VCaP (cell line): ENCODE data around the gene HBS1L.

Source experiments
- H3K27ac ChIP-seq: fragments of 450-650 bp; 2 replicates; pipeline ENCODE4 v1.5.1; 2017
- TF ChIP-seq, protein P1 (sequence below): fragments of 450-650 bp; conservative IDR thresholded peaks from 2 replicates; pipeline ENCODE4 v1.5.1; 2017; ENCODE audit warnings: mild to moderate bottlenecking, moderate library complexity

HBS1L gene

DNA sequence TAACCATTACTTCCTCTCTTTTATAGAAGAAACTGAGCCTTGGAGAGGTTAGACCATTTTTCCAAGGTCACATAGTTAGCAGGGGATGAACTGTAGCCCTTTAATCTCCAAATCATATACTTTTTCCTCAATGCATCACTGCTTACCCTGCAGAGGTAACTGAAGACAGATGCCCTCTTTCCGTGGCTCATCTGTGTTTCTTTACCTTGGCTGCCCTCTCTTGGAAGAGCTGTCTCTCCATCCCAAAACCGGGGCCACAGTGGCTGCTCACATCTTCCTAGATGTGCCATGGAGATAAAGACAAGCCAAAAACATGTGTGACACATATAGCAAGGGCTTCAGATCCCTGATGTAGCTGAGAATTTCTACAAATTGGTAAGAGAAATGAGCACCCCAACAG is 104.1 kb downstream of the HBS1L start:
- TF ChIP-seq, protein P1, sequence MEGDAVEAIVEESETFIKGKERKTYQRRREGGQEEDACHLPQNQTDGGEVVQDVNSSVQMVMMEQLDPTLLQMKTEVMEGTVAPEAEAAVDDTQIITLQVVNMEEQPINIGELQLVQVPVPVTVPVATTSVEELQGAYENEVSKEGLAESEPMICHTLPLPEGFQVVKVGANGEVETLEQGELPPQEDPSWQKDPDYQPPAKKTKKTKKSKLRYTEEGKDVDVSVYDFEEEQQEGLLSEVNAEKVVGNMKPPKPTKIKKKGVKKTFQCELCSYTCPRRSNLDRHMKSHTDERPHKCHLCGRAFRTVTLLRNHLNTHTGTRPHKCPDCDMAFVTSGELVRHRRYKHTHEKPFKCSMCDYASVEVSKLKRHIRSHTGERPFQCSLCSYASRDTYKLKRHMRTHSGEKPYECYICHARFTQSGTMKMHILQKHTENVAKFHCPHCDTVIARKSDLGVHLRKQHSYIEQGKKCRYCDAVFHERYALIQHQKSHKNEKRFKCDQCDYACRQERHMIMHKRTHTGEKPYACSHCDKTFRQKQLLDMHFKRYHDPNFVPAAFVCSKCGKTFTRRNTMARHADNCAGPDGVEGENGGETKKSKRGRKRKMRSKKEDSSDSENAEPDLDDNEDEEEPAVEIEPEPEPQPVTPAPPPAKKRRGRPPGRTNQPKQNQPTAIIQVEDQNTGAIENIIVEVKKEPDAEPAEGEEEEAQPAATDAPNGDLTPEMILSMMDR = no peak
- no peak overlapping the region for H3K27ac ChIP-seq

DNA sequence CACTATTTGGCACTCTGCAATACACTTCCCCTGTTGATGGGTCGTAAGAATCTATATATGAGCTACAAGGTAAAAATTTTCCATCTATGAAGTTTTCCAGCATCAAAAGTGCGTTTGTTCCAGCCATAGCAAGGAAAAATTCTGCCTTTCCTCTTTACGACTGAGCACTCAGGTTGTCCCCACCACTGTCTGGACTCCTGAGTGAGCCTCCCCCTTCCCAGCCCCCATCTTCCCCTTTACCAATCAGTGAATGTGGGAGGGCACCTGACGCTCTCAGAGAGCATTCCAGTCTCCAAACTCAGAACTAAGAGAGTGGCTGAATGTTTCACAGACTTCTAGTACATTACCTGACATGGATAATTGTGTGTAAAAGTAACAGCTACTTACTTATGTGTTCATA is 104.7 kb downstream of the HBS1L start, which contains the start of gene ALDH8A1:
TSS of gene ALDH8A1 (minus strand) at position 175 of the 400 bp plus-strand sequence. CDS start at position 127, 48 bp downstream.
- H3K27ac ChIP-seq = no peak within 1 kb of the TSS
- TF ChIP-seq, protein P1 = no peak

DNA sequence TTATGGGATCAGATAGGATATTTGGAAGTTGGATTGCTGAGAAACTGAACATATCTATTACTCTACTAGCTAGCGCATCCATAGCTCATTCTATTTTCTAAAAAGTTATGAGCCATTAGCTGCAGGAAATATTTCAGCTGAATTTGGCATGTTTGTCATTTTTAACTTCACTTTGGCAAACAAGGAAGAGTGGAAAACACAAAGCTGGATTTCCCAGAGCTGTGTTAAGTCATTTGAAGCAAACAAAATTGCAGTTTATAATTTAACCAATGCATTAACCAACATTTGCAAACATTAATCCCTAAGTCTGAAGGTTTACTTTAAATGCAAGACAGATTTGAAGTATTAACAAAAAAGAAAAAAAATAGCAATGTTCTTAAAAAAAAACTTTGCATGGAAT is 105.9 kb downstream of the HBS1L start:
- no peak overlapping the region for H3K27ac ChIP-seq
- TF ChIP-seq, protein P1 = no peak

DNA sequence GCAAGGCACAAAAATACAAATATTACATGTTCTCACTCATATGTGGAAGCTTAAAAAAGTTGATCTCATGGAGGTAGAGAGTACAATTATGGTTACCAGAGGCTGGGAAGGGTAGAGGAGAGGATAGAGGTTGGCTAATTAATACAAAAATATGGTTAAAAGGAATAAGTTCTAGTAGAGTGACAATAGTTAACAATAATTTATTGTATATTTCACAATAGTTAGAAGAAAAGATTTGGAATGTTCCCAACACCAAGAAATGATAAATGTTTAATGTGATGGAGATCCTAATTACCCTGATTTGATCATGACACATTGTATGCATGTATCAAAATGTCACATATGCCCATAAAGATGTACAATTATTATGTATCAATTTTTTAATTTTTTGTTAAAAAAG is 106.5 kb downstream of the HBS1L start:
- TF ChIP-seq, protein P1 = no peak
- H3K27ac ChIP-seq = no peak overlapping the region

DNA sequence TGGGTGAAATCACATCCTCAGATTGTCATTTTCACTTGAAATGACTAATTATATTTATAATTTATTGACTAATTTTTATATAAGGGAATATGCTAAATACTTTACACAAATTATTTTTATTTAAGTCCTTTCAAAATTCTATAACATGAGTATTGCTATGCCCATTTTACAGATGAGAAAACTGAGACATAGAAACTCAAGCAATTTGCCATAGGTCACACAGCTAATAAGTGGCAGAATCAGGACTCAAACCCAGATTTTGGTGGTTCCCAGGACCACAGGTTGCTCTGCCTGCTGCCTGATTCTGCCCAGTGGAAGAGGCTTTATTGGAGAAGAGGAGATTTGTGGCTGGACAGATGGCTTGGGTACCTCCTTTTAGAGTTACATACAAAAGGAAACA is 109.6 kb downstream of the HBS1L start:
- TF ChIP-seq, protein P1 = no peak
- H3K27ac ChIP-seq = no peak overlapping the region

DNA sequence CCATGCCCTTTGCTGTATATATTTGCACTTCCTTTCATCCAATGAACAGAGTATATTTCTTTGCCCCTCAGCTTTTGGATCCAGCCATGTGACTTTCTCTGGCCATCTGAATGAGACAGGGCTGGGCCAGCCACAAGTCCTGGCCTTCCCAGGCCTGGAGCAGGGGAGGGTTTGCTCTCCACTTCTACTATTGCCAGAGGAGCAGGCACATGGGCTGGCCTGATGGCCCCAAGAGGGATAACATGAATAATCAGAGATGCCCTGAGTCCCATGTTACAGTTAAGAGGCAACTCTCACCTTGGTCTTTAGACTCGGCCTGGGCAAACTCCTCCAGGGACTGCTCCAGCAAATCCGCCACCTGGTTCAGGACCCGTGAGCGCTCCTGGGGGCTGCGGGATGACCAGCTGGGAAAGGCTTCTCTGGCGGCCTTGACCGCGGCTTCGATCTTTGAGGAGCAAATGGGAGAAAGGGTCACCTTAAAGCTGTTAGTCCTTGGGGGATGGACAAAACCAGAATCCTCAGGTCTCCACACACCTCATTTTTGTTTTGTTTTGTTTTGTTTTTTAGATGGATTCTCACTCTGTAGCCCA is 111.0 kb downstream of the HBS1L start:
- TF ChIP-seq, protein P1 = no peak

DNA sequence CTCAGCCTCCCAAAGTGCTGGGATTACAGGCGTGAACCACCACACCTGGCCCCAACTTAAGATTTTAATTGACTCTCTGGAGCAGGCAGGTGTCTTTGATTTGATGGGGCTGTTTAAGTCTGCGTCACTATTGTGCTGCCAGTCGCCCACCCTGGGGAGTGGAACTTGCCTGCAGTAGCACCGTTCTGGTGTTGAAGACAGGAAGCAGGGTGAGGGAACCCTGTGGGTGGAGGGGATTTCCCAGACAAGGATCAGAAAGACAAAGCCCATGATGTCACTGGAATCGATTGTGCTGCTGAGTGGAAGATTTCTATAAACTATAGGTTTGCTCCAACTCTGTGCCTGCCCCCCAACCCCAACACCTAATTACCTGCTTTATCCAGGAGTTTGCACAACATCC is 115.7 kb downstream of the HBS1L start:
- TF ChIP-seq, protein P1 = no peak
- H3K27ac ChIP-seq = no peak overlapping the region

More for the DNA sequence above, 111.0 kb downstream of the HBS1L start:
- H3K27ac ChIP-seq = no peak overlapping the region
